HG03175 (cell line): Measurements from ENCODE around the gene FRG2C.
"Not testable (repeated sequence)": the region's sequence is repeated elsewhere in the genome, so short reads cannot be mapped to it uniquely, and the experiment has no call there.

ENCODE experiments used
- ATAC-seq: cut with Tn5 transposase; IDR thresholded peaks from one replicate; pipeline ENCODE4 v1.9.1; 2021; ENCODE audit warnings: mild to moderate bottlenecking, moderate library complexity; ENCODE audit not compliant: unreplicated experiment

The FRG2C gene

GRCh38 chr3:75664028-75664427 is at the start of gene FRG2C:
TSS of gene FRG2C (plus strand) at chr3:75664328. CDS start at chr3:75664380, 52 bp downstream.
- ATAC-seq = not testable (repeated sequence)

GRCh38 chr3:75618666-75619305 is 45.3 kb upstream of the FRG2C start:
- not testable (repeated sequence) for ATAC-seq

GRCh38 chr3:75619481-75620031 is 44.6 kb upstream of the FRG2C start:
- ATAC-seq = not testable (repeated sequence)

- not testable (repeated sequence) for ATAC-seq
These were observed 42.4 kb upstream of the FRG2C start for GRCh38 chr3:75621772-75622171.

- ATAC-seq = not testable (repeated sequence)
These were observed 40.5 kb upstream of the FRG2C start for GRCh38 chr3:75623656-75624055.

- not testable (repeated sequence) for ATAC-seq
These were observed 33.1 kb upstream of the FRG2C start for GRCh38 chr3:75630887-75631535.

GRCh38 chr3:75631541-75631940 is 32.6 kb upstream of the FRG2C start:
- no peak for ATAC-seq

GRCh38 chr3:75638947-75639346 is 25.2 kb upstream of the FRG2C start:
- not testable (repeated sequence) for ATAC-seq

GRCh38 chr3:75641107-75641517 is 23.0 kb upstream of the FRG2C start:
- ATAC-seq = not testable (repeated sequence)

- ATAC-seq = not testable (repeated sequence)
These were observed 20.9 kb upstream of the FRG2C start for GRCh38 chr3:75643031-75643800.

- not testable (repeated sequence) for ATAC-seq
These were observed 18.6 kb upstream of the FRG2C start for GRCh38 chr3:75645548-75645947.

- no peak for ATAC-seq
These were observed 13.9 kb upstream of the FRG2C start for GRCh38 chr3:75650191-75650590.

GRCh38 chr3:75655101-75655904 is 8.8 kb upstream of the FRG2C start:
- ATAC-seq = not testable (repeated sequence)

GRCh38 chr3:75655956-75656355 is 8.2 kb upstream of the FRG2C start:
- ATAC-seq = not testable (repeated sequence)

GRCh38 chr3:75658411-75659107 is 5.6 kb upstream of the FRG2C start:
- ATAC-seq = not testable (repeated sequence)

- ATAC-seq = not testable (repeated sequence)
These were observed 5.1 kb upstream of the FRG2C start for GRCh38 chr3:75659108-75659433.

- not testable (repeated sequence) for ATAC-seq
These were observed 1.5 kb downstream of the FRG2C start for GRCh38 chr3:75665626-75666025.

- not testable (repeated sequence) for ATAC-seq
These were observed 3.9 kb downstream of the FRG2C start for GRCh38 chr3:75667757-75668701.
